Retinal pigment epithelial cell (primary cell): Measurements from ENCODE around the gene PHF2.

Experiments
- DNase-seq: peaks from one replicate; pipeline ENCODE4 v3.0.0-alpha.2; 2010; ENCODE audit warnings: low read depth
- H3K4me3 ChIP-seq: 2 replicates; pipeline ENCODE4 v1.5.1; 2011; ENCODE audit warnings: mild to moderate bottlenecking, low read length, control low read depth, moderate library complexity
- TF ChIP-seq, protein P1 (sequence below): conservative IDR thresholded peaks from 2 replicates; pipeline ENCODE4 v1.5.1; 2011; ENCODE audit warnings: low read depth, low read length, control low read depth, inconsistent platforms

PHF2 gene

DNA sequence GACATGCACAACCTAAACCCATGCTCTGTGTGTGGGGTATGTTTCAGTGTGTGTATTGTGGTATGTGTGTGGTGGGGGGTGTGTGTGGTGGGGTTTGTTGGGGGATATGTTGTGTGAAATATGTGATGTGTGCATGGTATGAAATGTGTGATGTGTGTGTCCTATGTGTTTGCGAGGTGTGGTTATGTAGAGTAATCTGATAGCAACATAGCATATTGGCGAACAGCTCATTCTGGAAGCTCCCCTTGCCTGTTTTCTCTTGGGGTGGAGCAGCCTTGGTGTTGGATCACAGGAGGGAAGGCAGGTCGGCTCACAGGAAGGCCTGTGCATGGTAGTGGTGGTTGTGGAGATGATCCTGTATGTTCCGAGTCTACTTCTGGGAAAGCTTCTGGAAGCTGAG lies 35.4 kb upstream of the PHF2 start:
- H3K4me3 ChIP-seq: no peak overlapping the region
- DNase-seq: no peak
- TF ChIP-seq, protein P1, sequence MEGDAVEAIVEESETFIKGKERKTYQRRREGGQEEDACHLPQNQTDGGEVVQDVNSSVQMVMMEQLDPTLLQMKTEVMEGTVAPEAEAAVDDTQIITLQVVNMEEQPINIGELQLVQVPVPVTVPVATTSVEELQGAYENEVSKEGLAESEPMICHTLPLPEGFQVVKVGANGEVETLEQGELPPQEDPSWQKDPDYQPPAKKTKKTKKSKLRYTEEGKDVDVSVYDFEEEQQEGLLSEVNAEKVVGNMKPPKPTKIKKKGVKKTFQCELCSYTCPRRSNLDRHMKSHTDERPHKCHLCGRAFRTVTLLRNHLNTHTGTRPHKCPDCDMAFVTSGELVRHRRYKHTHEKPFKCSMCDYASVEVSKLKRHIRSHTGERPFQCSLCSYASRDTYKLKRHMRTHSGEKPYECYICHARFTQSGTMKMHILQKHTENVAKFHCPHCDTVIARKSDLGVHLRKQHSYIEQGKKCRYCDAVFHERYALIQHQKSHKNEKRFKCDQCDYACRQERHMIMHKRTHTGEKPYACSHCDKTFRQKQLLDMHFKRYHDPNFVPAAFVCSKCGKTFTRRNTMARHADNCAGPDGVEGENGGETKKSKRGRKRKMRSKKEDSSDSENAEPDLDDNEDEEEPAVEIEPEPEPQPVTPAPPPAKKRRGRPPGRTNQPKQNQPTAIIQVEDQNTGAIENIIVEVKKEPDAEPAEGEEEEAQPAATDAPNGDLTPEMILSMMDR: no peak

DNA sequence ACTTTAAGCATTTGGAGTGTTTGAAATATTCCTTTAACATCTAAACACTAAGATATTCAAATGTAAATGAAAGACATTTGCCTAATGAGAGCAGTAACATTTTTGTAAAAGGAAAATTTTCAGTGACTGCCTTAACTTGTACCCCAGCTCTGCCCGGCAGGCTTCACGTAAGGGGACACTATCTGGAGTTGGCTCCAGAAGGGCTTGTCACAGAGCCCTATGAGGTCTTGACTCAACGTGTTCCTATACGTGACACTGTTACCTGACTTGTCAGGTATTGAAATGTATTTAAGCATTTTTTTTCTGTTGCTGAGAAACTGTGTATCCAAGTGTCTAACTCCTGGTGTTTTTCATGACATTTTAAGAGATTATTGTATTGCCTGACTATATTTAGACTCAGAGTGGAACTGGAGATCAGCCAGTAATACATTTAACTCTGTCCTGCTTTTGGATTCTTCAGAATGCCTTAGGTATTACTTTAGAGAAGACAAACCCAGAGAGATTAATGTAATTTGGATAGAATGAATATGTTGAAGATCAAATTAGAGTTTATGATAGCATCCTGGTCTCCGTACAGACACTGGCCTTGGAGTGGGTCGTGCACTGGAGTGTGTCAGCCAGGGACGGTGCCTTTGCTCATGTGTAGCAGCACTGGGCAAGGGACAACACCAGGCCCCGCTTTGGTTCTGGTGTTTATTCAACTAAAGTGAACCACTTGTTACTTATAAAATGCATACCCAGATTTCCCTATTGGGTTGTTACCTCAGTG lies 34.6 kb upstream of the PHF2 start:
- H3K4me3 ChIP-seq: no peak overlapping the region
- TF ChIP-seq, protein P1: no peak
- DNase-seq: no peak

DNA sequence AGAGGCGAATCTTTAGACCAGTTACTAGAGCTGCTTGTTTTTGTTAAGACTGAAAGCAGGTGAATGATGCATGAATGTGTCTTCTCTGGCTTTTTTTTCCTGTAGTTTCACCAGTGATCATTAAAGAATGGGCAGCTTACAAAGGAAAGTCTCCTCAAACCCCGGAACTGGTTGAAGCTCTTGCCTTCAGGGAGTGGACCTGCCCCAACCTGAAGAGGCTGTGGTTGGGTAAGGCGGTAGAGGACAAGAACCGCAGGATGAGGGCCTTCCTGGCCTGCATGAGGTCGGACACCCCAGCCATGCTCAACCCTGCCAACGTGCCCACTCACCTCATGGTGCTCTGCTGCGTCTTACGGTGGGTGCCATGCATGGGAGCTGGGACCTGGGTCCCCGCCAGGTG lies 33.3 kb upstream of the PHF2 start:
- TF ChIP-seq, protein P1: no peak
- no peak overlapping the region for H3K4me3 ChIP-seq
- DNase-seq: no peak

DNA sequence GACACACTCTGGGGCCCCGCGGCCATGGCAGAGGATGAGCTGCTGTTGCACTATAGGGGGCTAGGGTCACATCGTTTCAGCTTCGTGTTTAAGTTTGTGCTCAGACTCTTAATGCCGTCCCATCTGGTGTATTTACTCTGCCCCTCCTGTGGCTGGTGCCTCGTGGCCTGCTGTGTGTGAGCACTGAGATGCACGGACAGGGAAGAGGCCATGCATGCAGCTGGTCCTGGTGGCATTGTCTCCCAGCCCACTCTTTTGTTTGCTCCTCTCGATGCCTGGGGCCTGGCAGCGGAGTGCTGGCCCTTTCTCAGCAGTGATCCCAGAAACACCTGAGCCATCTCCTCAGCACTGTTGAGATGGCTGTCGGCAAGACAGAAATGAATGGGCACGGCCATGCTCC lies 30.0 kb upstream of the PHF2 start:
- H3K4me3 ChIP-seq: no peak overlapping the region
- DNase-seq: no peak
- TF ChIP-seq, protein P1: no peak

DNA sequence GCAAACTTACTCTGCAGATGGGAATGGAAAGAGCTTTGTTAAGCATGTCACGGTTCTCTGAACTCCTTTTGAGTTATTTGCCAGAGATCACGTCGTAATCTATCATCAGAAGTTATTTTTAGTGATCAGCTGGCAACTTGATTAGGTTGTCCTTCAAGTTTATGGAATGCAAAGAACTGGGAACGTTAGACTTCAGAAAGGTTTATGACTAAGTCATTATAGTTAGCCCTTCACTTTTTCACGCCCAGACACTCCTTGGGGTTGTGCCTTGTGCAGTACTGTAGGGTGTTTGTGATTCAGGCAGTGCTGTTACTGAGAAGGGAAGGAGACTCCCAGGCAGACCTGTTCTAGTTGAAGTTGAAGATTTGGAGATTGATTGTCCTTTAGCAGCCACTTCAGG lies 26.8 kb upstream of the PHF2 start:
- no peak overlapping the region for H3K4me3 ChIP-seq
- TF ChIP-seq, protein P1: no peak
- DNase-seq: peak; percentile 46

DNA sequence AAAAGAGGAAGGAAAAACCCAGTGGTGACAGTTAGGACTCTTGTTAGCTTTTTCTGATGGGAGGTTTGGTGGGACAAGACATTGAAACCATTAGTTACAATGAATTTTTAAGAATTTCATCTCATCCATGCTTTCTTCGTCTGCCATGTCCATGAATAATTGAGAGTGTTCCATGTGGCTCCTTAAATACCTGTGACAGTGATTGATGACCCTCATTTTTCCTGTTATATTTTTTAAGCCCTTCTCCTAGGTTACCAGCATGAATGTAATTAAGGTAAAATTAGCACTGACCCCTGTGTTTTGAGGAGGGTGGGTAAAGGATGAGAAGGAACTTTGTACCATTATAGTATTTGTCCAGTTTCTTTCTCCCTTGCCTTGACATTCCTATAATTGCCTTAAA lies 23.5 kb upstream of the PHF2 start:
- no peak for DNase-seq
- no peak overlapping the region for H3K4me3 ChIP-seq

DNA sequence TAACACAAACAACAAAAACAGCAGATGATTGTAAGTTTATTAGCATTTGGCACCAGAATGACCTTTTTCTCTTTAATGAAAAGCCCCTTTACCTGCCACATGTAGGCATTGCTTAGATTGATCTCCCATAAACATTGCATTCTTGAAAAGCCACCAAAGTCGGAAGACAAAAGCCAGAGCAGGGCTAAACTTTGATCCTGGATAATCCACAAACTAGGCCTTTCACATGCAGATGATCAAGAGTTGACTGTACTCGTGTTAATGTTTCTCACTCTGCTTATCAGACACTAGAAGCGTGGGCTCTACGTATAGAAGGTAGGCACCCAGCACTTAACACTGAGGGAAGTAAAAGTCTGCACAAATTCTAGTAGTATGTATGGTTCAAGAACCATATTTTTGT lies 21.0 kb upstream of the PHF2 start:
- H3K4me3 ChIP-seq: no peak overlapping the region
- TF ChIP-seq, protein P1: no peak
- DNase-seq: no peak

More for the DNA sequence above, 23.5 kb upstream of the PHF2 start:
- TF ChIP-seq, protein P1: no peak
